ENCODE measurements around the gene INPP5J. TPM values are rescaled to one million over a fixed set of nuclear protein-coding genes. Genes with fewer than 3 reads are reported as not detected.

Gene INPP5J
- total RNA-seq, 4 donors from 2014 or later, result not detected

DNA sequence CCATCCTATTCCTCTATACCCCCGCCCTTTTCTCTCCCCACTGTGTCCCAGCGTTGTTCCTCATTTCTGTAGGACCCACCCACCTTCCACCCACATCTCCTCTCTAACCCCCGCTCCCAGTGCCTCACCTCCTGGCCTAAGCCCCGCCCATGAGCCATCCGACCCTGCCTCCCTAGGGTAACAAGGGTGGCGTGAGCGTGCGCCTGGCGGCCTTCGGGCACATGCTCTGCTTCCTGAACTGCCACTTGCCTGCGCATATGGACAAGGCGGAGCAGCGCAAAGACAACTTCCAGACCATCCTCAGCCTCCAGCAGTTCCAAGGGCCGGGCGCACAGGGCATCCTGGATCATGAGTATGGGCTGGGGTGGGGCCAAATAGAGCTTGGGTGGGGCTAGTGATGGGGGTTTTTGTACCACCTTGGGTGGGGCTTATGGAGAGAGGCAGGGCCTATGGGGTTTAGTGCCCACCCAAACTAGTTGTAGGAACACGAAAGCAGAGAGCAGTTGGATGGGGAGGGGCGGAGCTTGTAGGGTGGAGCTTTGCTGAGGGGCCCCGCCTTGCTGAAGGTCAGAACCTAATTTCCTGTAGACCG lies 4.5 kb downstream of the INPP5J start:
- TF ChIP-seq, protein P1, sequence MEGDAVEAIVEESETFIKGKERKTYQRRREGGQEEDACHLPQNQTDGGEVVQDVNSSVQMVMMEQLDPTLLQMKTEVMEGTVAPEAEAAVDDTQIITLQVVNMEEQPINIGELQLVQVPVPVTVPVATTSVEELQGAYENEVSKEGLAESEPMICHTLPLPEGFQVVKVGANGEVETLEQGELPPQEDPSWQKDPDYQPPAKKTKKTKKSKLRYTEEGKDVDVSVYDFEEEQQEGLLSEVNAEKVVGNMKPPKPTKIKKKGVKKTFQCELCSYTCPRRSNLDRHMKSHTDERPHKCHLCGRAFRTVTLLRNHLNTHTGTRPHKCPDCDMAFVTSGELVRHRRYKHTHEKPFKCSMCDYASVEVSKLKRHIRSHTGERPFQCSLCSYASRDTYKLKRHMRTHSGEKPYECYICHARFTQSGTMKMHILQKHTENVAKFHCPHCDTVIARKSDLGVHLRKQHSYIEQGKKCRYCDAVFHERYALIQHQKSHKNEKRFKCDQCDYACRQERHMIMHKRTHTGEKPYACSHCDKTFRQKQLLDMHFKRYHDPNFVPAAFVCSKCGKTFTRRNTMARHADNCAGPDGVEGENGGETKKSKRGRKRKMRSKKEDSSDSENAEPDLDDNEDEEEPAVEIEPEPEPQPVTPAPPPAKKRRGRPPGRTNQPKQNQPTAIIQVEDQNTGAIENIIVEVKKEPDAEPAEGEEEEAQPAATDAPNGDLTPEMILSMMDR (IDR thresholded peaks at IDR 0.05; ENCODE audit: low read depth), result no peak

DNA sequence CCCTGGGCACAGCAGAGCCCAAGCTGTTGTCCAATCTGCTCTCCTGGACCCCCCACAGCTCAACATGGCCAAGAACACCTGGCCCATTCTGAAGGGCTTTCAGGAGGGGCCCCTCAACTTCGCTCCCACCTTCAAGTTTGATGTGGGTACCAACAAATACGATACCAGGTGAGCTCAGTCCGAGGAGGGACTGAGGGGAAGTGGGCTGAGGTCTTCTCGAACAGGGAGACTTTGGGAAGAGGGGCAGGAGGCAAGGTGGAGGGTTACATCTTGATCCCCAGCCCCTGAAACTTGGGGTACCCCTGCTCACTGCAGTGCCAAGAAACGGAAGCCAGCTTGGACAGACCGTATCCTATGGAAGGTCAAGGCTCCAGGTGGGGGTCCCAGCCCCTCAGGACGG lies 5.4 kb downstream of the INPP5J start:
- TF ChIP-seq, protein P1 (IDR thresholded peaks at IDR 0.05; ENCODE audit: low read depth), result no peak

DNA sequence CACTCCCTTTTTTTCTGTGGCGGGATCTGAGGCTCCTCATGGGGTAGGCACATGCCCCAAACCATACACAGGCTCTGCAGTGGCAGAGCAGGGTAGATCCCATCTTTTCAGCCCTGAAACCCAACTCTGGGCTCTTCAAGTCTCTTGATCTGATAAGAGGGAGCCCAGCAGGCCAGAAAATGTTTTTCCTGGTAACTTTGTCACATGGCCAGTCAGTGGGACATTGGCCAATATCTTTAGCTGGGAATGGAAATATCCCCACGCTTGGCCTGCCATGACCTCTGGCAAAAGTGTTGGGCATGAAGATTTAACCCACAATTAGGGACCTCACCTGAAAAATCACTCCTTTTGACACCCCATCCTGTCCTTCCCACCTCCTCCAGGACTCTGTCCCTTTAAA lies 8.1 kb downstream of the INPP5J start:
- TF ChIP-seq, protein P1 (IDR thresholded peaks at IDR 0.05; ENCODE audit: low read depth), result no peak

DNA sequence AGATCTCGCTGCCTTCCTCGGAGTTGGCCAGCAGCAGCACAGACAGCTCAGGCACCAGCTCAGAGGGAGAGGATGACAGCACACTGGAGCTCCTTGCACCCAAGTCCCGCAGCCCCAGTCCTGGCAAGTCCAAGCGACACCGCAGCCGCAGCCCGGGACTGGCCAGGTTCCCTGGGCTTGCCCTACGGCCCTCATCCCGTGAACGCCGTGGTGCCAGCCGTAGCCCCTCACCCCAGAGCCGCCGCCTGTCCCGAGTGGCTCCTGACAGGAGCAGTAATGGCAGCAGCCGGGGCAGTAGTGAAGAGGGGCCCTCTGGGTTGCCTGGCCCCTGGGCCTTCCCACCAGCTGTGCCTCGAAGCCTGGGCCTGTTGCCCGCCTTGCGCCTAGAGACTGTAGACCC lies 11.1 kb downstream of the INPP5J start:
- TF ChIP-seq, protein P1 (IDR thresholded peaks at IDR 0.05; ENCODE audit: low read depth), result no peak

DNA sequence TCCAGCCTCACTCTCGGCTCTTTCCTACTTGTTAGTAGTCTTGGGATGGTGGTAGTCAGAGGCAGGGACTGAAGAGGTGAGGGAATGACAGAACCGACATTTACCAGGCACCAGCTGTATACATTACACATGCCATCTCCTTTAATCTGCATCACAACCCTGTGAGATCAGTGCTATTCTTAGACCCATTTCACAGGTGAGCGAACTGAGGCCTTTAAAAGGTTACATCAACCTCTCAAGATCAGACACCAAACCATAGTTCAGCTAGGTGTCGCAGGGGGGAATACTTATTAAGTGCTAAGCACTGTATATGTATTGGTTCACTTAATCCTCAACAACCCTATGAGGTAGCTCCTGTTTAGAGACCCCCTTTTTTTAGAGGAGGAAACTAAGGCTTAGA lies 11.9 kb downstream of the INPP5J start:
- TF ChIP-seq, protein P1 (IDR thresholded peaks at IDR 0.05; ENCODE audit: low read depth), result no peak

DNA sequence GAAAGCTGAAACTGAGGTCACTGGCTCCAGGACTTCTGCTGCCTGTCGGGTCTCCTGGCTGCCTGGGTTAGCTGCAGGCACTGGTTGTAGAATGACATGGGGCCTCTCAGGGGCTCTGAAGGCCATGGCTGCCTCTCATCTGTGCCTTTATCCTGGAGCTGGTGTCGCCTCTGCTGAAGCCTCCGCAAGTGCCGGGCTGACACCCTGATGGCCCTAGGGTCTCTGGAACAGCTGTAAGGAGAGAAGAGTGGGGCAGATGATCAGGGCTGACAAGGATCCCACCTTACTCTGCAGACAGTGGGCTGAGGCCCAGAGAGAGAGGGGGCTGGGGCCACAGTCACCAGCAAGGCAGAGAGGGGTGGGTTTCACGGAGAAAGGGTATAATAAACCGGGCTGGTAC lies 12.9 kb downstream of the INPP5J start:
- TF ChIP-seq, protein P1 (IDR thresholded peaks at IDR 0.05; ENCODE audit: low read depth), result no peak

DNA sequence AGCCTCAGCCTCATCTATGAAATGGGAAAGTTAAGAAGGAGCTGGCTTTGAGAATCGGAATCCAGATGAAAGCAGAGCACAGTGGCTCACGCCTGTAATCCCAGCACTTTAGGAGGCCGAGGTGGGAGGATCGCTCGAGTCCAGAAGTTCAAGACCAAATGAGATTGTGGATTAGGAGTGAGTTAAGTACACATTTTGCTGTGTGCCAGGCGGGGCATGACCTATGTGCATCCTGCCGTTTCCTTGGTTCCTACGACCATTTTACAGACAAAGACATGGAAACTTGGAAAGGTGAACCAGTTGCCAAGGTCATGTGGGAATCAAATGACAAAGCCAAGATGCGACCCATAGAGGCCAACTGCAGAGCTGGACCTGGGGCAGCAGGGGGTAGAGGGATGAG lies 13.4 kb downstream of the INPP5J start:
- TF ChIP-seq, protein P1 (IDR thresholded peaks at IDR 0.05; ENCODE audit: low read depth), result no peak

Measured in subcutaneous adipose tissue (tissue), 4 donors.